Adrenal gland (tissue), 12 donors: ENCODE results near the gene NOS3. TPM values are rescaled to one million over a fixed set of nuclear protein-coding genes. Genes with fewer than 3 reads are reported as not detected.

ENCODE experiments used
- DNase-seq, 7 donors: peaks; one replicate each; pipeline ENCODE4 v3.0.0-alpha.2; 2019 to 2020
- H3K27ac ChIP-seq, 5 donors: fragments of 200-600 bp; sonication (generic) in 4 of 5; 1 replicate in 3 of 5; 2 replicates in 2 of 5; pipeline versions ENCODE4 v1.5.1 to v1.8.0; 2016 to 2020; ENCODE audit warnings: mild to moderate bottlenecking in 1 of 5
- H3K27me3 ChIP-seq: fragments of 200-600 bp; 2 replicates; pipeline ENCODE4 v1.8.0; 2021
- H3K36me3 ChIP-seq, 2 donors: fragments of 200-600 bp; replicated peaks in 1 of 2; 1 replicate in 1 of 2; 2 replicates in 1 of 2; pipeline versions ENCODE4 v1.5.1 to v1.8.0; 2018 to 2022
- H3K4me1 ChIP-seq, 2 donors: fragments of 200-600 bp; replicated peaks in 1 of 2; 1 replicate in 1 of 2; 2 replicates in 1 of 2; pipeline versions ENCODE4 v1.5.1 to v1.8.0; 2018 to 2021
- H3K4me3 ChIP-seq, 4 donors: fragments of 200-600 bp; sonication (generic) in 3 of 4; one replicate each; pipeline ENCODE4 v1.5.1; 2016 to 2018
- H3K9me3 ChIP-seq, 3 donors: fragments of 200-600 bp; sonication (generic) in 1 of 3; replicated peaks in 1 of 3; 1 replicate in 2 of 3; 2 replicates in 1 of 3; pipeline versions ENCODE4 v1.5.1 to v1.8.0; 2016 to 2021
- CTCF ChIP-seq, 6 experiments: fragments of 450-650 bp in 4 of 6; fragments of 200-600 bp in 2 of 6; sonication (generic) in 1 of 6; IDR thresholded peaks; 1 replicate in 5 of 6; 2 replicates in 1 of 6; pipeline versions ENCODE4 v1.5.1 to v1.8.0; 2016 to 2021; ENCODE audit warnings: antibody characterized with exemption in 6 of 6, mild to moderate bottlenecking in 2 of 6, moderate library complexity in 1 of 6
- POLR2A ChIP-seq, 2 donors: fragments of 450-650 bp; IDR thresholded peaks; one replicate each; pipeline ENCODE4 v1.6.1; 2017; ENCODE audit warnings: antibody characterized with exemption in 2 of 2, mild to moderate bottlenecking in 2 of 2, moderate library complexity in 1 of 2
- WGBS, 4 donors: extraction: QIAGEN DNeasy Blood & Tissue Kit in 2 of 4; methylation state at CpG; one replicate each; pipeline versions ENCODE4 v1.1.5 to v1.1.7; 2013 to 2017; 5-methylcytosine and 5-hydroxymethylcytosine counted together
- intact Hi-C, 2 donors: fragments of 100-400 bp; cut with DNase I; formaldehyde crosslinking; loops; one replicate each; pipeline versions ENCODE4 v1.14.1 to v1.15.0; 2022 to 2023
- polyA plus RNA-seq, 3 donors: library from polyadenylated mRNA; stranded (reverse); fragments of 200-250 nt in 2 of 3; fragments of 350-450 nt in 1 of 3; fragmentation: Illumina TruSeq in 1 of 3; extraction: RNeasy Lipid Tissue Mini Kit (QIAGEN cat#74804) in 1 of 3; gene quantifications; one replicate each; pipeline ENCODE4 v1.2.3, GENCODE V29; 2013 to 2014
- total RNA-seq, 9 donors: library from RNA; depleted of rRNA in 4 of 9; stranded (reverse); fragments of >200 nt in 4 of 9; fragments of 120-200 nt in 1 of 9; fragmentation: NEBNext Ultra II Directional in 1 of 9; extraction: Animal tissue kit (Norgen Biotek cat#: 25700) in 1 of 9; gene quantifications; one replicate each; pipeline versions ENCODE4 v1.1.0 to v1.2.4, GENCODE V29; 2013 to 2023
- donor health status: healthy with polysubstance abuse.
- donor health status: Bipolar disorder and iron deficiency.
- donor health status: DM: yes; HTN: yes; CAD: no.
- donor health status: DM: no; HTN: no; CAD: no.
- donor health status: DM: no; HTN: no; CAD: no.
- donor health status: DM: yes; HTN: yes; CAD: no.

The NOS3 gene
- total and polyA plus RNA-seq, 12 donors: 2.2 to 26.5 (median 15.1) TPM

- H3K9me3 ChIP-seq: no peaks in the 10 kb centered on the region
- peaks cover 0 to 7% of the 10 kb centered on the region in 2 donors for H3K4me1 ChIP-seq
- no peak overlapping the region for H3K27ac ChIP-seq
- peak in 1 of 7 donors; percentile 2 for DNase-seq
- TF ChIP-seq POLR2A (IDR thresholded peaks at IDR 0.05): no peak
- TF ChIP-seq CTCF (IDR thresholded peaks at IDR 0.05): no peak
- intact Hi-C loops: no loop called here
- H3K36me3 ChIP-seq: no peaks in the 10 kb centered on the region
- WGBS, 4 donors: 94 to 97% (median 96%) methylated on average over 5 to 6 of the region's 6 CpGs
- no peak overlapping the region for H3K4me3 ChIP-seq
- H3K27me3 ChIP-seq: no peaks in the 10 kb centered on the region
Measured at GRCh38 chr7:150943453-150943814, 47.4 kb upstream of the NOS3 start.

- peak in 3 of 7 donors; percentile 4 to 50 (median 10) for DNase-seq
- Histone ChIP-seq H3K4me1 (peaks cover 0 to 3% of the 10 kb centered on the region in 2 donors), H3K27ac (peak overlapping the region in 1 of 5 donors; percentile 83), H3K27me3 (no peaks in the 10 kb centered on the region), H3K36me3 (no peaks in the 10 kb centered on the region), H3K9me3 (no peaks in the 10 kb centered on the region), H3K4me3 (no peak overlapping the region)
- intact Hi-C loops: no loop called here
- WGBS, 4 donors: 84 to 94% (median 90%) methylated on average over 1 to 6 of the region's 6 CpGs
- no peak for TF ChIP-seq POLR2A (IDR thresholded peaks at IDR 0.05)
- no peak for TF ChIP-seq CTCF (IDR thresholded peaks at IDR 0.05)
Measured at GRCh38 chr7:150944066-150945042, 46.5 kb upstream of the NOS3 start.

GRCh38 chr7:150945171-150945852, 45.5 kb upstream of the NOS3 start:
- no peaks in the 10 kb centered on the region for H3K27me3 ChIP-seq
- no peaks in the 10 kb centered on the region for H3K9me3 ChIP-seq
- TF ChIP-seq POLR2A (IDR thresholded peaks at IDR 0.05) (no peak), CTCF (IDR thresholded peaks at IDR 0.05) (no peak)
- H3K27ac ChIP-seq: peak overlapping the region in 2 of 5 donors; percentile 14 to 83
- no peak overlapping the region for H3K4me3 ChIP-seq
- WGBS, 4 donors: 39 to 51% (median 41%) methylated on average over 15 to 19 of the region's 19 CpGs
- intact Hi-C loops: no loop called here
- peaks cover 0 to 3% of the 10 kb centered on the region in 2 donors for H3K4me1 ChIP-seq
- peak in 3 of 7 donors; percentile 4 to 51 (median 9) for DNase-seq
- H3K36me3 ChIP-seq: no peaks in the 10 kb centered on the region

GRCh38 chr7:150945853-150946420, 44.9 kb upstream of the NOS3 start:
- 43 to 56% (median 49%) methylated on average over 16 to 17 of the region's 17 CpGs for WGBS, 4 donors
- no peaks in the 10 kb centered on the region for H3K36me3 ChIP-seq
- intact Hi-C loops: no loop called here
- DNase-seq: peak; percentile 70 to 96 (median 80)
- H3K27ac ChIP-seq: peak overlapping the region in 1 of 5 donors; percentile 83
- H3K27me3 ChIP-seq: no peaks in the 10 kb centered on the region
- H3K4me3 ChIP-seq: no peak overlapping the region
- H3K9me3 ChIP-seq: no peaks in the 10 kb centered on the region
- TF ChIP-seq POLR2A (IDR thresholded peaks at IDR 0.05) (peak in 1 of 2 donors; percentile 4), CTCF (IDR thresholded peaks at IDR 0.05) (no peak)
- H3K4me1 ChIP-seq: peaks cover 0 to 3% of the 10 kb centered on the region in 2 donors
